ENCODE measurements around the gene DPH1. TPM values are rescaled to one million over a fixed set of nuclear protein-coding genes. Genes with fewer than 3 reads are reported as not detected.

Gene DPH1
- total RNA-seq, 1 experiment from 2014 or later: 18.4 TPM

- H3K9me3 ChIP-seq: no peaks in the 10 kb centered on the region
- no peaks in the 10 kb centered on the region; the same call in 1 of the 2 replicates for H3K36me3 ChIP-seq
- H3K27me3 ChIP-seq: no peaks in the 10 kb centered on the region
- no peak for DNase-seq
- no peak overlapping the region for H3K4me3 ChIP-seq
Measured at GRCh38 chr17:2037155-2037554, 7.2 kb downstream of the DPH1 start.

DNA sequence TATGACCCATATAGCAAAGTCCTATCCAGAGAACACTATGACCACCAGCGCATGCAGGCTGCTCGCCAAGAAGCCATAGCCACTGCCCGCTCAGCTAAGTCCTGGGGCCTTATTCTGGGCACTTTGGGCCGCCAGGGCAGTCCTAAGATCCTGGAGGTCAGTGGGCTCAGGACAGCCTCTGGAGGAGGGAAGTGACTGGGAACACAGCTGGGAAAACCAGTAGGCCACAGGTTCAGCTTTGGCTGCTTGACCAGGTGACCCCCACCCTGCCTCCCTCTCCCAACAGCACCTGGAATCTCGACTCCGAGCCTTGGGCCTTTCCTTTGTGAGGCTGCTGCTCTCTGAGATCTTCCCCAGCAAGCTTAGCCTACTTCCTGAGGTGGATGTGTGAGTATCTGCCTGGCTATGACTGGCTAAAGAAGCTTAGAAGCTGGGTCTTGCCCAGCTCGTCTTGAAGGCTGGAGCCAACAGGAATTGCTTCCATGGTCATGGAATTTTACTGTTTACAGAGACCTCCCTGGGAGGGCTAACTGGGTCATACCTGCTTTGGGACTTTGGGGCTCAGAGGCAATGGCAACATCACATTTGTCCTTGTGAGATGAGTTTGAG, 10.4 kb downstream of the DPH1 start:
- no peak for DNase-seq
- peaks cover 11% of the 10 kb centered on the region for H3K36me3 ChIP-seq
- no peaks in the 10 kb centered on the region for H3K9me3 ChIP-seq
- H3K4me3 ChIP-seq: no peak overlapping the region
- no peaks in the 10 kb centered on the region for H3K27me3 ChIP-seq

GRCh38 chr17:2040942-2041560, 11.1 kb downstream of the DPH1 start:
- Histone ChIP-seq H3K36me3 (peaks cover 11% of the 10 kb centered on the region), H3K9me3 (no peaks in the 10 kb centered on the region), H3K27me3 (no peaks in the 10 kb centered on the region), H3K4me3 (no peak overlapping the region)
- DNase-seq: no peak

GRCh38 chr17:2041561-2042389, 11.8 kb downstream of the DPH1 start, which contains the start of gene OVCA2:
OVCA2 (plus strand) TSS chr17:2042022; CDS start chr17:2042048, 26 bp downstream.
- H3K36me3 ChIP-seq: peaks cover 11% of the 10 kb centered on the region
- DNase-seq: peak; percentile 82
- no peaks in the 10 kb centered on the region for H3K9me3 ChIP-seq
- H3K27me3 ChIP-seq: no peaks in the 10 kb centered on the region
- peak within 1 kb of the TSS; percentile 72 for H3K4me3 ChIP-seq

- DNase-seq: no peak
- H3K36me3 ChIP-seq: peaks cover 11% of the 10 kb centered on the region
- H3K4me3 ChIP-seq: peak overlapping the region; percentile 72
- no peaks in the 10 kb centered on the region for H3K27me3 ChIP-seq
- H3K9me3 ChIP-seq: no peaks in the 10 kb centered on the region
Measured at GRCh38 chr17:2042390-2042847, 12.5 kb downstream of the DPH1 start.

DNA sequence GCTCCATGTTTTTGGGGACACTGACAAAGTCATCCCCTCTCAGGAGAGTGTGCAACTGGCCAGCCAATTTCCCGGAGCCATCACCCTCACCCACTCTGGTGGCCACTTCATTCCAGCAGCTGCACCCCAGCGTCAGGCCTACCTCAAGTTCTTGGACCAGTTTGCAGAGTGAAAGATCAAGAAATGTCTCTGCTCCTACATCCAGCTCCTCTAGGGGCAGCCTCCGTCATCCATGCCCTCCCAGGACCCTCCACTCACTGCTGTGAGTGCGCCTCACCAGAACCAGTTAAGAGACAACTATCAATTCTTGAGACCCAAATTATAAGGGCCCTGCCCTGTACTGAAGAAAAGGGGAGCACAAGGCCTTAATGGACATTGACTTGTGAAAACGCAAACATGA, 13.0 kb downstream of the DPH1 start:
- Histone ChIP-seq H3K9me3 (no peaks in the 10 kb centered on the region), H3K36me3 (peaks cover 11% of the 10 kb centered on the region), H3K27me3 (no peaks in the 10 kb centered on the region), H3K4me3 (peak overlapping the region; percentile 72)
- DNase-seq: no peak

DNA sequence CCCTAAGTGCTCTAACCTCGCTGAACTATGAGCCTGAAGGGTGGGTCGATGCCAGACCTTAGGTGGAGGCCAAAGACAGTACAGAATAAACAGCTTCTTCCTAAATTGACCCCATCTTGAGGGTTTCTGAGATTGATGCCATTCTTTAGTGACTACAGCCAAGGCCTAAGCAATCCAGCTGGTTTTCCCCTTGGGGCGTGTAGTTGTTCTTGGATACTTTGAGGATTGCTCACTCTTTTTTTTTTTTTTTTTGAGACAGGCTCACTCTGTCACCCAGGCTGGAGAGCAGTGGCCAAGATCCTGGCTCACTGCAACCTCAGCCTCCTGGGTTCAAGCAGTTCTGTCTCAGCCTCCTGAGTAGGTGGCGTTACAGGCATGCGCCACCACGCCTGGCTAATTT, 13.8 kb downstream of the DPH1 start:
- DNase-seq: peak; percentile 43
- Histone ChIP-seq H3K4me3 (no peak overlapping the region), H3K27me3 (no peaks in the 10 kb centered on the region), H3K36me3 (peaks cover 11% of the 10 kb centered on the region), H3K9me3 (no peaks in the 10 kb centered on the region)

DNA sequence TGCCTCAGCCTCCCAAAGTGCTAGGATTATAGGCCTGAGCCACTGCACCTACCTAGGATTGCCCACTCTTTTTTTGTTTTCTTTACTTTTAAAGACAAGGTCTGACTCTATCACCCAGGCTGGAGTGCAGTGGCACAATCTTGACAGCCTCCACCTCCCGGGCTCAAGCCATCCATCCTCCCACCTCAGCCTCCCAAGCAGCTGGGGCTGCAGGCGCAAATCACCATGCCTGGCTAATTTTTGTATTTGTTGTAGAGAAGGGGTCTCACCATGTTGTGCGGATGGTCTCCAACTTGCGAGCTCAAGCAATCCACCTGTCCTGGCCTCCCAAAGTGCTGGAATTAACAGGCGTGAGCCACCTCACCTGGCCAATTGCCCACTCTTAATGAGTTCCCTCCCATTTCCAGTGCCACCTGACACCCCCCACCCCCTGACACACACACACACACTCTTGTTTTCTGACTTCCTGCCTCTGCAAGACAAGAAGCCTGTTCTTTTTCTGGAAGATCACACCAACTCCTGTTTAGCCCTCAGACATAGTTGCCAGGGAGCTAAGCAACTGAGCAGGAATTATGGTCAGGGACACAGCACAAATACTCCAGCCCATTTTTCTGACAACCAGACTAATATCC, 14.4 kb downstream of the DPH1 start:
- no peaks in the 10 kb centered on the region for H3K27me3 ChIP-seq
- H3K4me3 ChIP-seq: no peak overlapping the region
- H3K36me3 ChIP-seq: peaks cover 11% of the 10 kb centered on the region
- no peaks in the 10 kb centered on the region for H3K9me3 ChIP-seq
- no peak for DNase-seq

- Histone ChIP-seq H3K36me3 (peaks cover 8% of the 10 kb centered on the region), H3K9me3 (no peaks in the 10 kb centered on the region), H3K27me3 (no peaks in the 10 kb centered on the region), H3K4me3 (no peak overlapping the region)
- DNase-seq: no peak
Measured at GRCh38 chr17:2047590-2047989, 17.6 kb downstream of the DPH1 start.

DNA sequence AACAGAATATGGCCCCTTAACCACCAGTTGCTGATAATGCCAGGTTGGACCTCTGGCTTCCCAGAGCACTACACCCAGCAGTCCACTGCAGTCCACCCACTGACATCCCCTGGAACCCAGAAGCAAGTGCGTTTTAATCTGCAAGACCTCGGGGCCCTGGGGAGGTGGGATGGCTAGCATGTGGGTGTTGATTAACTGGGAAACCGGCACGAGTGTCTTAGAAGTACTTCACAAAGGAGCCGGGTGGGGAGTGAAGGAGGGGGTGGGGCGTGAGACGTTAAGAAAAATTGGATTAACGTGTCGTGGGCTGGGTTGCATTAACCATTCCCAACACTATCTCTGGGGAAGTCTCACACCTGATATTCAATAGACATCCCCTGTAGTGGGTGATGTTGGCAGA, 18.9 kb downstream of the DPH1 start:
- no peak overlapping the region for H3K4me3 ChIP-seq
- no peaks in the 10 kb centered on the region for H3K9me3 ChIP-seq
- no peak for DNase-seq
- H3K36me3 ChIP-seq: no peaks in the 10 kb centered on the region
- no peaks in the 10 kb centered on the region for H3K27me3 ChIP-seq

DNA sequence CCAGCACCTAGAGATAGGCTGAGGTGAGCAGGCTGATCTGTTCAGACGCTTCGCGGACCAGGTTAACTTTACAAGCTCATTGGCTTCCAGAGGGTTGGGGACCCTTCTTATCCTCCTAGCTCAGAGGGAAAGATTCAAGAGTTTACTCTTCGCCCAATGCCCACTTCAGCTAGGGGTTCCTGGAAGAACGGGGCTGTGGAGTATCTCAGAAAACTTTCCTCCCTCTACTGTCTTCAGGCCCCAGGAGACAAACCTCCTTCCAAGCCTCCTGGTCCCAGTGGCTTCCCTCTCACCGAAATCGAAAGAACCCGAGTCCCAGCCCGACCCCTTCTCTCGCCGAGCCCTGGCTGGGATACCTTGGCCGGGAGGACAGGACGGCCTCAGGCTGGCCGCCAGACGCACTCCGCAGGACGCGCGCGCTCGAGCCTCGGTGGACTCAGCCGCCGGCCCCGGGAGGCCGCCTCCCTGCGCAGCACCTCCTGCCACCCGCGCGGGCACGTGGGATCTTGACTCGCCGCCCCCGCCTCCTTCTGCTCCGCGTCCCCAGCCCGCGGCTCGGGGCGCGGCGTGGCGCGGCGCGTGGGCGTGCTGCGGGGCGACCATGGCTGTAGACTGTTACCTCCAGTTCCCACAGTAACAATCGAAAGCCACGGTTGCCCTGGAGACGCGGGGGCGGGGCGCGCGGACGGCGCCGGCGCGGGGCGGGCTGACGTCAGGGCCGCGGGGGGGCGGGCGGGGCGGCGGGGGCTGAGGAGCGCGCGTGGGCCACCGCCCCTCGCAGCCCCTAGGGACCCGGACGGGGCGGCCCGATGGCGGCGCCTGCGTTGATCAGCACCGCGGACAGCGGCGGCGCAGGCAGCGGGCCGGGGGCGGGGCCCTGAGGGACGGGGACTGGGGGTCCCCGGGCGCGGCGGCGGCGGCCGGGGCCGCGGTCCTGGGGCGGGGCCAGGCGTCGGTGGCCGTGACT, 19.7 kb downstream of the DPH1 start:
- Histone ChIP-seq H3K27me3 (no peaks in the 10 kb centered on the region), H3K36me3 (no peaks in the 10 kb centered on the region), H3K9me3 (no peaks in the 10 kb centered on the region), H3K4me3 (peak overlapping the region; percentile 48)
- DNase-seq: peak; percentile 75

GRCh38 chr17:2050300-2051060, 20.5 kb downstream of the DPH1 start:
- H3K9me3 ChIP-seq: no peaks in the 10 kb centered on the region
- no peaks in the 10 kb centered on the region for H3K27me3 ChIP-seq
- DNase-seq: peak; percentile 49
- H3K36me3 ChIP-seq: no peaks in the 10 kb centered on the region
- peak overlapping the region; percentile 22; the same call in 1 of the 2 replicates for H3K4me3 ChIP-seq

GRCh38 chr17:2051061-2051932, 21.3 kb downstream of the DPH1 start:
- DNase-seq: no peak

DNA sequence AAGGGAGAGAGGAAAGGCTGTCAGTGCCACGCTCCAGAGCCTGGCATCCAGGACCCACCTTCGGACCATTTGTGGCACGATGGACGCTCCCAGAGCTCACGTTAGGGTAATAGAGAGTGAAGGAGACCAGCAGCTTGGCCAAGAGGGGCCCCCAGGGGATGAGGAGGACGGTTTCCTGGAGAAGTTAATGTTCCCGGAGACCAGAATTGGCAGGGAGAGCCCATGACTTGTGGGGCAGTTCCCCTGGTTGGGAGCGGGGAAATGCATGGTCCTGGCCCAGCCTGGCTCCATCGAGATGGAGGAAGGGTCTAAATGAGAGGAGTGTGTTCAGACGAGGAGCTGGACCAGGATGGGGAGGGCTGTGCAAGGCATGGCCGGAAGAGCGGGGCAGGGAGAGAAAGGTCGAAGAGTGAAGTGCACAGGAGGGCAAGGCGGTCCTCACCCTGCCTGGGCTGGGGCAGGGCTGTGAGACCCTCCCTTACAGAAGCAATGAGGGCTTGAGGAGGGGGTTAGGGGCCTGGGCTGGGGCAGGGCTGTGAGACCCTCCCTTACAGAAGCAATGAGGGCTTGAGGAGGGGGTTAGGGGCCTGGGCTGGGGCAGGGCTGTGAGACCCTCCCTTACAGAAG, 22.1 kb downstream of the DPH1 start:
- H3K4me3 ChIP-seq: no peak overlapping the region
- H3K9me3 ChIP-seq: no peaks in the 10 kb centered on the region
- H3K36me3 ChIP-seq: no peaks in the 10 kb centered on the region
- no peak for DNase-seq
- no peaks in the 10 kb centered on the region for H3K27me3 ChIP-seq

More at GRCh38 chr17:2051061-2051932, 21.3 kb downstream of the DPH1 start:
- Histone ChIP-seq H3K4me3 (no peak overlapping the region), H3K27me3 (no peaks in the 10 kb centered on the region), H3K9me3 (no peaks in the 10 kb centered on the region), H3K36me3 (no peaks in the 10 kb centered on the region)

All from MG63 (cell line).